Panc1 (cell line): ENCODE data around the gene KIF1A. TPM values are rescaled to one million over a fixed set of nuclear protein-coding genes. Genes with fewer than 3 reads are reported as not detected.

Experiments used
- ATAC-seq: fragments of 200-7000 bp; cut with Tn5 transposase; 2 replicates; pipeline ENCODE4 v1.9.1; 2020; ENCODE audit warnings: mild to moderate bottlenecking, moderate library complexity
- BruUV-seq: library from RNA; stranded (reverse); fragments of 400-500 nt; replicated peaks from 2 replicates; lab custom pipeline; 2021; lab: Mats Ljungman, UMichigan
- CTCF ChIA-PET: fragments of 300-600 bp; sonication (Branson Sonifier 250); formaldehyde crosslinking; loops from one replicate; lab custom pipeline; 2022; ENCODE audit warnings: antibody characterized with exemption; lab: Charles Lee
- POLR2A ChIA-PET: fragments of 300-600 bp; sonication (Branson Sonifier 250); formaldehyde crosslinking; loops from one replicate; lab custom pipeline; 2022; ENCODE audit warnings: antibody characterized with exemption; lab: Charles Lee
- DNase-seq: peaks from one replicate; pipeline ENCODE4 v3.0.0-alpha.2; 2010; ENCODE audit warnings: low read depth, low spot score
- H3K27ac ChIP-seq: 2 replicates; pipeline ENCODE4 v1.5.1; 2011; ENCODE audit warnings: mild to moderate bottlenecking, low read length, inconsistent platforms
- H3K27me3 ChIP-seq: fragments of 200-500 bp; sonication (Bioruptor generic); 2 replicates; pipeline ENCODE4 v1.6.0; 2014; ENCODE audit warnings: low read length, inconsistent platforms; ENCODE audit not compliant: control insufficient read depth, insufficient read depth
- H3K36me3 ChIP-seq: fragments of 200-500 bp; sonication (Bioruptor generic); 2 replicates; pipeline ENCODE4 v1.5.1; 2014; ENCODE audit warnings: inconsistent platforms, mild to moderate bottlenecking, low read length, moderate library complexity; ENCODE audit not compliant: control insufficient read depth, insufficient read depth
- H3K4me1 ChIP-seq: 2 replicates; pipeline ENCODE4 v1.5.1; 2011; ENCODE audit warnings: inconsistent platforms, mild to moderate bottlenecking, low read length, moderate library complexity; ENCODE audit not compliant: control insufficient read depth, insufficient read depth
- H3K4me3 ChIP-seq, 2 experiments: 2 replicates each; pipeline ENCODE4 v1.5.1; 2011 to 2012; ENCODE audit warnings: low read depth in 2 of 2, low read length in 2 of 2, mild to moderate bottlenecking in 2 of 2, inconsistent platforms in 1 of 2, moderate library complexity in 1 of 2
- H3K9me3 ChIP-seq: fragments of 200-500 bp; sonication (Bioruptor generic); 2 replicates; pipeline ENCODE4 v1.5.1; 2014; ENCODE audit warnings: low read depth, mild to moderate bottlenecking, inconsistent platforms, low read length, moderate library complexity; ENCODE audit not compliant: control insufficient read depth, insufficient read depth
- POLR2AphosphoS5 ChIP-seq: IDR thresholded peaks from 2 replicates; pipeline ENCODE4 v1.6.1; 2012; ENCODE audit warnings: mild to moderate bottlenecking, low read depth, low read length, moderate library complexity
- SIN3A ChIP-seq: IDR thresholded peaks from 2 replicates; pipeline ENCODE4 v1.6.1; 2012; ENCODE audit warnings: low read depth, mild to moderate bottlenecking, low read length, moderate library complexity, borderline replicate concordance; ENCODE audit not compliant: insufficient read depth
- TCF7L2 ChIP-seq: IDR thresholded peaks from 2 replicates; pipeline ENCODE4 v1.6.1; 2011; ENCODE audit warnings: mild to moderate bottlenecking, low read depth, low read length, inconsistent platforms
- in situ Hi-C: cut with HindIII; loops from 2 replicates; pipeline ENCODE4 v1.10.0; 2016; ENCODE audit warnings: low sequenced_read_pairs, low pct_unique_long_range_greater_than_20kb
- intact Hi-C: fragments of 100-400 bp; cut with micrococcal nuclease; formaldehyde crosslinking; loops from one replicate; pipeline ENCODE4 v1.10.0; 2022; ENCODE audit not compliant: unreplicated experiment
- total RNA-seq: library from RNA; stranded (reverse); gene quantifications from one replicate; pipeline ENCODE4 v1.2.1, GENCODE V29; 2021; ENCODE audit not compliant: unreplicated experiment
- TF ChIP-seq, protein P1 (sequence below): fragments of 450-650 bp; IDR thresholded peaks from 2 replicates; pipeline ENCODE4 v1.5.1; 2017; ENCODE audit warnings: mild to moderate bottlenecking
- TF ChIP-seq, protein P2 (sequence below), 2 experiments: IDR thresholded peaks; 2 replicates each; pipeline ENCODE4 v1.6.1; 2011 to 2012; ENCODE audit warnings: low read depth in 2 of 2, control low read depth in 1 of 2, low read length in 1 of 2, mild to moderate bottlenecking in 1 of 2, moderate library complexity in 1 of 2; ENCODE audit not compliant: insufficient read depth in 1 of 2

The KIF1A gene
- total RNA-seq, 1 experiment from 2014 or later, result 132 TPM

DNA sequence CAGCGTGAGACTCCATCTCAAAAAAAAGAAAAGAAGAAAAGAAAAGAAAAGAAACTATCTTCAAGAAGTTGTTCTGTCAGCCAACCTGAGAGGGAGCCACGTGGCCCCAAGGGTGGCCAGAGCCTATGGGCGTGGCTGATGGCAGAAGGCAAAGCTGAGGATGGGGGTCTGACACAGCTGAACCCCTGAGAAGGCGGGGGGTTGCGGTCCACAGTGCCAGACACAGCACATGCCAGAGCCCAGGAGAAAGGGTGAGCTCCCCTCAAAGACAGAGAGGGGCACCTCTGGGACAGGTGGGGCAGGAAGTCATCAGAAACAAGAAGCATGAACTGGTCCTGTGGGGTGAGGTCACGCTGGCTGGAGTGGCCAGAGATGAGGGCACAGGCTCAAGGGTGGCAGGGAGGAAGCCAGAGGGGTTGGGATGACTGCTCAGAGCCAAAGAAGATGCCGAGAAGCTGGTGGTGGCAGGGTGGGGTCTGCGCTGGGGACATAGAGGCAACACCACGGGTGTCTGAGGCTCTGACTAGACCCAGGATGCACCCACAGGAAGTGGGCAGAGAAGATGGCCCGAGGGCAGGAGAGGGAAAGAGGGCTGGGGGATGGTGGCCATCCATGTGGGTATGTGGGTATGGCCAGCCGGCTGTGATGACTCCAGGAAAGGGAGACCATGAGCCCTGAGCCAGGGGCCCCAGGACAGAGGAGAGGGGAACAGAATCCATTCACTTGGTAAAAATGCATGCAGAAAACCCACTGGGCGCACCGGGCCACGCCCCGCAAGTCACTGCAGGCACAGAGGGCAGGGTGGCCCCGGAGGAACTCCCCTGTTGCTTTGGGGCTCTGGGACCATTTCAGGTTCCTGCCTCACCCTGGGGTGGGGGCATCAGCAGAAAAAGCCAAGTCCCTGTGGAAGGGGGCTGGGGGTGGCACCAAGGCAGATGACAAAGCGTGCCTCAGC, 8.4 kb downstream of the KIF1A start:
- intact Hi-C loops (no loop called here), in situ Hi-C loops (no loop called here)
- H3K36me3 ChIP-seq, result no peaks in the 10 kb centered on the region
- ATAC-seq (no peak), DNase-seq (no peak)
- TF ChIP-seq, protein P1, sequence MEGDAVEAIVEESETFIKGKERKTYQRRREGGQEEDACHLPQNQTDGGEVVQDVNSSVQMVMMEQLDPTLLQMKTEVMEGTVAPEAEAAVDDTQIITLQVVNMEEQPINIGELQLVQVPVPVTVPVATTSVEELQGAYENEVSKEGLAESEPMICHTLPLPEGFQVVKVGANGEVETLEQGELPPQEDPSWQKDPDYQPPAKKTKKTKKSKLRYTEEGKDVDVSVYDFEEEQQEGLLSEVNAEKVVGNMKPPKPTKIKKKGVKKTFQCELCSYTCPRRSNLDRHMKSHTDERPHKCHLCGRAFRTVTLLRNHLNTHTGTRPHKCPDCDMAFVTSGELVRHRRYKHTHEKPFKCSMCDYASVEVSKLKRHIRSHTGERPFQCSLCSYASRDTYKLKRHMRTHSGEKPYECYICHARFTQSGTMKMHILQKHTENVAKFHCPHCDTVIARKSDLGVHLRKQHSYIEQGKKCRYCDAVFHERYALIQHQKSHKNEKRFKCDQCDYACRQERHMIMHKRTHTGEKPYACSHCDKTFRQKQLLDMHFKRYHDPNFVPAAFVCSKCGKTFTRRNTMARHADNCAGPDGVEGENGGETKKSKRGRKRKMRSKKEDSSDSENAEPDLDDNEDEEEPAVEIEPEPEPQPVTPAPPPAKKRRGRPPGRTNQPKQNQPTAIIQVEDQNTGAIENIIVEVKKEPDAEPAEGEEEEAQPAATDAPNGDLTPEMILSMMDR, result no peak
- TF ChIP-seq SIN3A (no peak), TCF7L2 (no peak), POLR2AphosphoS5 (no peak)
- TF ChIP-seq, protein P2, sequence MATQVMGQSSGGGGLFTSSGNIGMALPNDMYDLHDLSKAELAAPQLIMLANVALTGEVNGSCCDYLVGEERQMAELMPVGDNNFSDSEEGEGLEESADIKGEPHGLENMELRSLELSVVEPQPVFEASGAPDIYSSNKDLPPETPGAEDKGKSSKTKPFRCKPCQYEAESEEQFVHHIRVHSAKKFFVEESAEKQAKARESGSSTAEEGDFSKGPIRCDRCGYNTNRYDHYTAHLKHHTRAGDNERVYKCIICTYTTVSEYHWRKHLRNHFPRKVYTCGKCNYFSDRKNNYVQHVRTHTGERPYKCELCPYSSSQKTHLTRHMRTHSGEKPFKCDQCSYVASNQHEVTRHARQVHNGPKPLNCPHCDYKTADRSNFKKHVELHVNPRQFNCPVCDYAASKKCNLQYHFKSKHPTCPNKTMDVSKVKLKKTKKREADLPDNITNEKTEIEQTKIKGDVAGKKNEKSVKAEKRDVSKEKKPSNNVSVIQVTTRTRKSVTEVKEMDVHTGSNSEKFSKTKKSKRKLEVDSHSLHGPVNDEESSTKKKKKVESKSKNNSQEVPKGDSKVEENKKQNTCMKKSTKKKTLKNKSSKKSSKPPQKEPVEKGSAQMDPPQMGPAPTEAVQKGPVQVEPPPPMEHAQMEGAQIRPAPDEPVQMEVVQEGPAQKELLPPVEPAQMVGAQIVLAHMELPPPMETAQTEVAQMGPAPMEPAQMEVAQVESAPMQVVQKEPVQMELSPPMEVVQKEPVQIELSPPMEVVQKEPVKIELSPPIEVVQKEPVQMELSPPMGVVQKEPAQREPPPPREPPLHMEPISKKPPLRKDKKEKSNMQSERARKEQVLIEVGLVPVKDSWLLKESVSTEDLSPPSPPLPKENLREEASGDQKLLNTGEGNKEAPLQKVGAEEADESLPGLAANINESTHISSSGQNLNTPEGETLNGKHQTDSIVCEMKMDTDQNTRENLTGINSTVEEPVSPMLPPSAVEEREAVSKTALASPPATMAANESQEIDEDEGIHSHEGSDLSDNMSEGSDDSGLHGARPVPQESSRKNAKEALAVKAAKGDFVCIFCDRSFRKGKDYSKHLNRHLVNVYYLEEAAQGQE (IDR thresholded peaks at IDR 0.05; ENCODE audit: insufficient read depth in 1 of 2, low read depth in 2 of 2, low read length in 1 of 2), result no peak
- H3K27ac ChIP-seq, result no peak overlapping the region
- H3K9me3 ChIP-seq, result 0 out of 2 replicates have a peak, but pooled peaks cover 3% of the 10 kb centered on the region
- BruUV-seq, result no TSS peak
- H3K27me3 ChIP-seq, result no peaks in the 10 kb centered on the region
- ChIA-PET POLR2A (no interaction called here), CTCF (interaction anchor here (2.0 kb wide), 1 partner anchor 29 kb away, joined by 8 read pairs; no protein-coding TSS in a partner anchor)
- H3K4me3 ChIP-seq, result no peak overlapping the region
- H3K4me1 ChIP-seq, result no peaks in the 10 kb centered on the region

DNA sequence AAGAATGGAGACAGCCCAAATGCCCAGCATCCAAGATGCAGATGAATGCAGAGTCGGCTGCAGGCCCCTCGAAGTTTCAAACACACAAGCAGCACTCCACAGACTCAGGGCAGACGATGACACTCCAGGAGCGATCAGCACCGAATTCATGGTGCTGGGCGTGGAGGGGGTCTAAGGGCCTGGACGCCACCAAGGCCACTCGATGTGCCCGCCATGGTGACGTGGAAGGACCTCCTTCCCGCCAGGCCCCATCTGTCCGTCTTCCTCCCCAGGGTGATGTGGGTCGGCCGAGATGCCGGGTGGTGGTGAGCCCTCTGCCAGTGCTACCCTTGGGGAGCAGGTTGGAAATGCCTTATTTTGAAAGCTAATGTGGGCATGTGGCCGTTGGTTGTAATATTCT, 9.4 kb downstream of the KIF1A start:
- BruUV-seq, result no TSS peak
- Histone ChIP-seq H3K9me3 (0 out of 2 replicates have a peak, but pooled peaks cover 3% of the 10 kb centered on the region), H3K27ac (no peak overlapping the region), H3K36me3 (no peaks in the 10 kb centered on the region), H3K4me3 (no peak overlapping the region), H3K4me1 (no peaks in the 10 kb centered on the region), H3K27me3 (no peaks in the 10 kb centered on the region)
- TF ChIP-seq SIN3A (no peak), TCF7L2 (no peak), POLR2AphosphoS5 (no peak)
- TF ChIP-seq, protein P2 (IDR thresholded peaks at IDR 0.05; ENCODE audit: insufficient read depth in 1 of 2, low read depth in 2 of 2, low read length in 1 of 2), result no peak
- TF ChIP-seq, protein P1, result no peak
- intact Hi-C loops, result no loop called here
- POLR2A ChIA-PET, result no interaction called here
- in situ Hi-C loops, result no loop called here
- CTCF ChIA-PET, result interaction anchor here (2.0 kb wide), 1 partner anchor 30 kb away, joined by 8 read pairs; no protein-coding TSS in a partner anchor
- no peak for DNase-seq
- no peak for ATAC-seq
